ENCODE data around the gene MGME1. TPM values are rescaled to one million over a fixed set of nuclear protein-coding genes. Genes with fewer than 3 reads are reported as not detected.

MGME1 gene
- total RNA-seq, 2 experiments from 2014 or later = 28.2 to 30.5 TPM

DNA sequence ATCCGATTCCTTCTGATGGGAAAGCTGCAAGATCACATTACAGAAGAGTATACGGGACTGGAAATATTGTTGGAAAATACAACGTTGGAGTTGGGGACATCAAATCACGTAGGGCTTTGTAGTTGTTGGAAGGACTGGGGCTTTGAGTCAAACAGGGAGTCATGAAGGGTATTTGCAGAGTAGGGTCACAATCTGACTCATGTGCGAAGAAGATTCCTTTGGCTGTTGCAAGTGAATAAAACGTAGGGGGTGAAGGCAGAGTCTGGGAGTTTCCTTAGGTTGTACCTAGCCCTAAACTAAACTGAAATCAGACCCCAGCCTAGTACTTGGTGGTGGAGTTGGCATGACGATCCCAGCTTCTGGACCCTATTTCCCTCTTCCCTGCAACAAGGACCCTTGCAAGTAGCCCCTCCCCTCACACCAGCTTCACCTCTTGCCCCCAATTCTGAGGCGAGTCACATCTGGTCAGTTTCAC is 32.5 kb upstream of the MGME1 start:
- intact Hi-C loops (cut with micrococcal nuclease) = no loop called here
- H3K9me3 Mint-ChIP-seq = no peaks in the 10 kb centered on the region
- H3K36me3 Mint-ChIP-seq (ENCODE audit: low read depth) = peaks cover 4% of the 10 kb centered on the region
- TF ChIP-seq, protein P1, sequence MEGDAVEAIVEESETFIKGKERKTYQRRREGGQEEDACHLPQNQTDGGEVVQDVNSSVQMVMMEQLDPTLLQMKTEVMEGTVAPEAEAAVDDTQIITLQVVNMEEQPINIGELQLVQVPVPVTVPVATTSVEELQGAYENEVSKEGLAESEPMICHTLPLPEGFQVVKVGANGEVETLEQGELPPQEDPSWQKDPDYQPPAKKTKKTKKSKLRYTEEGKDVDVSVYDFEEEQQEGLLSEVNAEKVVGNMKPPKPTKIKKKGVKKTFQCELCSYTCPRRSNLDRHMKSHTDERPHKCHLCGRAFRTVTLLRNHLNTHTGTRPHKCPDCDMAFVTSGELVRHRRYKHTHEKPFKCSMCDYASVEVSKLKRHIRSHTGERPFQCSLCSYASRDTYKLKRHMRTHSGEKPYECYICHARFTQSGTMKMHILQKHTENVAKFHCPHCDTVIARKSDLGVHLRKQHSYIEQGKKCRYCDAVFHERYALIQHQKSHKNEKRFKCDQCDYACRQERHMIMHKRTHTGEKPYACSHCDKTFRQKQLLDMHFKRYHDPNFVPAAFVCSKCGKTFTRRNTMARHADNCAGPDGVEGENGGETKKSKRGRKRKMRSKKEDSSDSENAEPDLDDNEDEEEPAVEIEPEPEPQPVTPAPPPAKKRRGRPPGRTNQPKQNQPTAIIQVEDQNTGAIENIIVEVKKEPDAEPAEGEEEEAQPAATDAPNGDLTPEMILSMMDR (IDR thresholded peaks at IDR 0.05) = no peak
- H3K4me1 Mint-ChIP-seq (ENCODE audit: low read depth) = peaks cover 26% of the 10 kb centered on the region
- DNase-seq (no peak), ATAC-seq (no peak)
- H3K27ac Mint-ChIP-seq = no peak overlapping the region
- H3K4me3 Mint-ChIP-seq = no peak overlapping the region
- POLR2A ChIA-PET = no interaction called here
- CTCF ChIA-PET = interaction anchor here (1.4 to 3.3 kb wide), 2 partner anchors 38 to 39 kb away, joined by 3 to 13 read pairs; no protein-coding TSS in a partner anchor
- no peaks in the 10 kb centered on the region for H3K27me3 Mint-ChIP-seq

DNA sequence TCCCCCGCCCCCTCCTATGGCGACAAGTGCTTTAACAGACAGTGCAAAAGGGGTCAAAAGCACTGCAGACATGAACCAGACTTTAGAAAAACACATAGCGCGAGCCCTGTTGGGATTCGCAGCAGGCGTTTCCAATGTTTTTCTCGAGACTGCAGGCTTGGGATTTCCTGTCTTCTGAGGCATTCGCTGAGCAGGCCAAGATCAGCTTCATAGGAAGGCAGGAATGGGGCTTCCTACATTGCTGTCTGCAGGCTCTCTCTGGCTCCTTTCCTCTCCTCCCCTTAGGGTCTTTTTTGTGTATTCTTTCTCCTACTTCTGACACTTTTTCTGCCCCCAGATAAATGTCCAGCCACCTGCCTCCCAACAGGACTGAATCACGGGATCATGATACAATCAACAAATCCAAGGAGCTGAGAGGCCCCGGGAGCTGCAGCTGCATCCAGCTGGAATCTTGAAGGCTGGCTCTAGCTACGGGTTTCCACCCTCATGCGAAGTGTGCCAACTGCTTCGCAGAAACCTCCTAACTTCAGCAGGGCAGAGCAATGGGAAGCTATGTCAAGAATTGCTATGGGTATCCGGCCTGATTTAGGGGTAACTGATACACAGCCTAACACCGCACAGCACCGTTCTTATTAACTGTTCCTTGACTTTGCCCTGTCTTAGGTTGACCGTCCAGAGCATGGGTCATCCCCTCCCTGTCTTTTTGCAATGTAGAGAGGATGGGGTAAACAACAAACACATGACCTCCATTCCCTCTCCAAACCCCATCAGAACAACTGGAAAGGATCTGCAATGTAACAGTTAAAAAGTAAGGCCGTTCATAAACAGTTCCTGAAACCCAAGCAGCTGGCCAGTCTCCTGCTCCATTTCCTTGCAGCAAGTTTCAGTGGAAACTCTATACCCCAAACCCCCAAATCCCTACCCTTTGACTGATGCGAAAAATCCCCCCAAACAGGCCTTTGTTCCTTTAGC is 31.8 kb upstream of the MGME1 start:
- H3K36me3 Mint-ChIP-seq (ENCODE audit: low read depth) = peaks cover 8% of the 10 kb centered on the region
- H3K27ac Mint-ChIP-seq = no peak overlapping the region
- H3K4me1 Mint-ChIP-seq (ENCODE audit: low read depth) = peaks cover 26% of the 10 kb centered on the region
- no peak for DNase-seq
- CTCF ChIA-PET = interaction anchor here (1.3 to 3.3 kb wide), 4 partner anchors 13 to 255 kb away, joined by 5 to 35 read pairs (median 16); partner anchors contain the start of gene RRBP1
- TF ChIP-seq, protein P1 (IDR thresholded peaks at IDR 0.05) = no peak
- H3K4me3 Mint-ChIP-seq = no peak overlapping the region
- POLR2A ChIA-PET = interaction anchor here (0.5 kb wide), 1 partner anchor 65 kb away, joined by 3 read pairs; no protein-coding TSS in a partner anchor
- no peaks in the 10 kb centered on the region for H3K9me3 Mint-ChIP-seq
- intact Hi-C loops (cut with micrococcal nuclease) = no loop called here
- no peak for ATAC-seq
- H3K27me3 Mint-ChIP-seq = no peaks in the 10 kb centered on the region

DNA sequence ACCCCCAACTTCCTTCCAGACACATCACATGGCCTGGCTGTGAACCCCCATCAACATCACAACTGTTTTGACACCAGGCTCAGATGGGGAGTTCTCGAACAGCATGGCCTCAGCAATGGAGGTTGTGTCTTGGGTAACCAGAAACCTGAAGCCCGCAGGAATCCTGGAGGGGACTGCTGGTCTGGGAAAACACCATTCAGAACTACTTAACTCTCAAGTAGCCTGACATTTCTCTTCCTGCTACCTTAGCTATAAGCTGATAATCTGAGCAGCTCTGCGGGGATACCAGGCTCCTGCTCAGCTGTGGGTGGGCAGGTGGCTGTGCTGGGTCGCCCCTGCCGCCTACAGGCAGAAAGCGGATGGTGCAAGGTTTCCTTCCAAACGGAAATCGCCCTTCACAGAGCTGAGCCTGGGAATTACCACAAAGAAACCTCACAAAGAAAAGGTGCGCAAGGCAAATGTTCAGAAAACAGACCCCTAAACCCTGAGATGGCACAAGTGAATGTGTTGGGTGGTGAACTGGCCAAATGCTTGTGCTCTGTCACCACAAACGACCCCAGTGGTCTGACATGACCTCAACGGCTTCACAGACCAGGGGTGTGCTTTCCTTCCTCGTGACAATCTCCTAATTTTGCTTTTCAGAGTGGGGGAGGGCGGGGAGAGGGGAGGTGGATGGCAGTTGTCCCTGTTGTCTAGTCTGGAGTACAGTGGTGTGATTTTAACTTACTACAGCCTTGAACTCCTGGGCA is 29.8 kb upstream of the MGME1 start:
- intact Hi-C loops (cut with micrococcal nuclease) = no loop called here
- ATAC-seq (peak; percentile 95), DNase-seq (peak; percentile 80)
- peak overlapping the region; percentile 44 for H3K27ac Mint-ChIP-seq
- peaks cover 25% of the 10 kb centered on the region for H3K36me3 Mint-ChIP-seq (ENCODE audit: low read depth)
- H3K4me1 Mint-ChIP-seq (ENCODE audit: low read depth) = peaks cover 30% of the 10 kb centered on the region
- no peaks in the 10 kb centered on the region for H3K27me3 Mint-ChIP-seq
- ChIA-PET POLR2A (interaction anchor here (0.6 to 1.4 kb wide), 3 partner anchors 31 to 323 kb away, joined by 3 to 5 read pairs (median 3); no protein-coding TSS in a partner anchor), CTCF (interaction anchor here (0.6 to 3.3 kb wide), 31 partner anchors 11 to 508 kb away, joined by 3 to 35 read pairs (median 4); partner anchors contain the start of genes MGME1, RRBP1 and SNX5)
- H3K4me3 Mint-ChIP-seq = no peak overlapping the region
- TF ChIP-seq, protein P1 (IDR thresholded peaks at IDR 0.05) = peak; percentile 85
- H3K9me3 Mint-ChIP-seq = no peaks in the 10 kb centered on the region

DNA sequence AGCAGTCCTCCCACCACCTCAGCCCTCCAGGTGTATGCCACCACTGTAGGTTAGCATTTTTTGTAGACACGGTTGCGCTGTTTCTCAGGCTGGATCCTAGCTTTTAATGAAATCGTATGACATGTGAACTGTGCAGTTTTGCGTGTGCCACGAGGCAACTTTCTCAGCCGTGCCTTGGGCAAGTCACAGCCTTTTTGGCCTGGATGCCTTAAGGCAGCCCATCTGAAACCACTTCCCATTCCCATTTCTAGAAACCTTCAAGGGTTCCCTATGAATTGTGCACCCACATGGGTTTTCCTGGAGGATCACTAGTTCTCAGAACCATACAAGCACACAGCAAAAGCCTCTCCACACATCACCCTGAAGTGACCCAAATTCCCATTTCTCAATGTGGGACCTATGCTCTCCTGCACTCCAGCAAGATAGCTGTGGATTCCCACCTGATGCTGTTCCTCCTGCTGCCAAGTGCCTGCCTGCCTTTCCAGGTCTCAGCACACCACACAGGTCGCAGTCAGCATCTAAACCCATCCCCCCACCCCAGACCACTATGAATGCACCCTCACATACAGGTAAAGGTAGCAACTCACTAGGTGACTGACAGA is 29.1 kb upstream of the MGME1 start:
- POLR2A ChIA-PET = interaction anchor here (0.5 kb wide), 1 partner anchor 199 kb away, joined by 3 read pairs; no protein-coding TSS in a partner anchor

More for the DNA sequence above, 29.1 kb upstream of the MGME1 start:
- Mint-ChIP-seq H3K4me1 (ENCODE audit: low read depth) (peaks cover 30% of the 10 kb centered on the region), H3K9me3 (no peaks in the 10 kb centered on the region), H3K4me3 (no peak overlapping the region), H3K36me3 (ENCODE audit: low read depth) (peaks cover 27% of the 10 kb centered on the region), H3K27me3 (no peaks in the 10 kb centered on the region), H3K27ac (peak overlapping the region; percentile 7)
- DNase-seq (no peak), ATAC-seq (no peak)
- intact Hi-C loops (cut with micrococcal nuclease) = no loop called here
- CTCF ChIA-PET = interaction anchor here (0.7 to 3.3 kb wide), 22 partner anchors 11 to 434 kb away, joined by 3 to 35 read pairs (median 4); partner anchors contain the start of genes MGME1, RRBP1 and SNX5
- TF ChIP-seq, protein P1 (IDR thresholded peaks at IDR 0.05) = no peak
